Measurements from ENCODE around the gene UAP1.

DNA sequence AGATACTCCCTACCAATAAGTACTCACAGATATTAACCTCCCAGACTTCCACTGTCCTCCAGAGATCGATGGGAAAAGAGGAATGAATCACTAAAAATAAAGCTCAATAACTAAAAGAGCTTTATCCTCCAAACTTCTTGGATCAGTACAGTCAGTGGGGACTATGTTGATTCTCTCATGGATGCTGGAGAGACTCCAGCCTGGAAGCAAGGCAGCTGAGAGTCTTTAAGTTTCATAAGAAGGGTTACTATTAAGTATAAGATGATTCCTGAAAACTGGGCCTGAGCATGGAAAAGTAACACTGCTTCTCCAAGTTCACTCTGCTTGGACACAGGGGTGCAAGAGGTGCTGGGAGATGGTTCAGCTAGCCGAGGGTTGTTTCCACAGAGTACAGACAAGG lies 64.6 kb downstream of the UAP1 start:
- TF ChIP-seq, protein P1, sequence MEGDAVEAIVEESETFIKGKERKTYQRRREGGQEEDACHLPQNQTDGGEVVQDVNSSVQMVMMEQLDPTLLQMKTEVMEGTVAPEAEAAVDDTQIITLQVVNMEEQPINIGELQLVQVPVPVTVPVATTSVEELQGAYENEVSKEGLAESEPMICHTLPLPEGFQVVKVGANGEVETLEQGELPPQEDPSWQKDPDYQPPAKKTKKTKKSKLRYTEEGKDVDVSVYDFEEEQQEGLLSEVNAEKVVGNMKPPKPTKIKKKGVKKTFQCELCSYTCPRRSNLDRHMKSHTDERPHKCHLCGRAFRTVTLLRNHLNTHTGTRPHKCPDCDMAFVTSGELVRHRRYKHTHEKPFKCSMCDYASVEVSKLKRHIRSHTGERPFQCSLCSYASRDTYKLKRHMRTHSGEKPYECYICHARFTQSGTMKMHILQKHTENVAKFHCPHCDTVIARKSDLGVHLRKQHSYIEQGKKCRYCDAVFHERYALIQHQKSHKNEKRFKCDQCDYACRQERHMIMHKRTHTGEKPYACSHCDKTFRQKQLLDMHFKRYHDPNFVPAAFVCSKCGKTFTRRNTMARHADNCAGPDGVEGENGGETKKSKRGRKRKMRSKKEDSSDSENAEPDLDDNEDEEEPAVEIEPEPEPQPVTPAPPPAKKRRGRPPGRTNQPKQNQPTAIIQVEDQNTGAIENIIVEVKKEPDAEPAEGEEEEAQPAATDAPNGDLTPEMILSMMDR (IDR thresholded peaks at IDR 0.05): no peak
- TF ChIP-seq EZH2 (IDR thresholded peaks at IDR 0.05; ENCODE audit: borderline replicate concordance, insufficient read depth, low read depth, low read length, poor library complexity, severe bottlenecking): no peak
